OCI-LY1 (cell line): ENCODE data around the gene FCN3.

ENCODE experiments used
- H2AFZ ChIP-seq: fragments of 200-600 bp; sonication (generic), shearing (Covaris generic); 2 replicates; pipeline ENCODE4 v1.6.0; 2014; ENCODE audit warnings: antibody characterized with exemption, mild to moderate bottlenecking, low read length
- H3F3A ChIP-seq: fragments of 200-600 bp; sonication (generic), shearing (Covaris generic); 2 replicates; pipeline ENCODE4 v1.6.0; 2014; ENCODE audit warnings: mild to moderate bottlenecking, antibody characterized with exemption, low read length, moderate library complexity; ENCODE audit not compliant: insufficient read depth
- H3K27ac ChIP-seq: fragments of 200-600 bp; sonication (generic); 2 replicates; pipeline ENCODE4 v1.5.1; 2014; ENCODE audit warnings: low read length, mixed run types, mild to moderate bottlenecking, low read depth; ENCODE audit not compliant: poor library complexity, severe bottlenecking
- H3K27me3 ChIP-seq: fragments of 200-600 bp; sonication (generic); 2 replicates; pipeline ENCODE4 v1.6.0; 2014; ENCODE audit warnings: antibody characterized with exemption, mild to moderate bottlenecking, low read length, moderate library complexity; ENCODE audit not compliant: insufficient read depth
- H3K36me3 ChIP-seq: fragments of 200-600 bp; sonication (generic); 2 replicates; pipeline ENCODE4 v1.6.1; 2014; ENCODE audit warnings: mild to moderate bottlenecking, antibody characterized with exemption, low read length, moderate library complexity, mixed read lengths; ENCODE audit not compliant: insufficient read depth
- H3K4me1 ChIP-seq: fragments of 200-600 bp; sonication (generic); 2 replicates; pipeline ENCODE4 v1.5.1; 2014; ENCODE audit warnings: mild to moderate bottlenecking, low read length, moderate library complexity; ENCODE audit not compliant: insufficient read depth, severe bottlenecking
- H3K4me2 ChIP-seq: fragments of 200-600 bp; sonication (generic), shearing (Covaris generic); 2 replicates; pipeline ENCODE4 v1.6.1; 2014; ENCODE audit warnings: low read length
- H3K4me3 ChIP-seq: fragments of 200-600 bp; sonication (generic); 2 replicates; pipeline ENCODE4 v1.5.1; 2014; ENCODE audit warnings: low read length, low read depth, mild to moderate bottlenecking, mixed read lengths; ENCODE audit not compliant: poor library complexity, severe bottlenecking
- H3K79me2 ChIP-seq: fragments of 200-600 bp; shearing (Covaris generic); 2 replicates; pipeline ENCODE4 v1.6.1; 2016; ENCODE audit warnings: mixed run types, low read length, mixed read lengths; ENCODE audit not compliant: insufficient read depth
- H3K9ac ChIP-seq: fragments of 200-600 bp; sonication (generic), shearing (Covaris generic); 2 replicates; pipeline ENCODE4 v1.6.1; 2014; ENCODE audit warnings: mild to moderate bottlenecking, low read length, mixed read lengths
- H3K9me2 ChIP-seq: fragments of 200-600 bp; sonication (generic), shearing (Covaris generic); 2 replicates; pipeline ENCODE4 v1.6.1; 2014; ENCODE audit warnings: low read depth, mild to moderate bottlenecking, low read length, mixed read lengths
- H3K9me3 ChIP-seq: fragments of 200-600 bp; shearing (Covaris generic); 2 replicates; pipeline ENCODE4 v1.6.1; 2014; ENCODE audit warnings: low read length, mixed read lengths
- H4K20me1 ChIP-seq: fragments of 200-600 bp; sonication (generic), shearing (Covaris generic); 2 replicates; pipeline ENCODE4 v1.6.0; 2016; ENCODE audit warnings: mild to moderate bottlenecking, low read length; ENCODE audit not compliant: insufficient read depth
- CTCF ChIP-seq: fragments of 200-600 bp; sonication (generic), shearing (Covaris generic); IDR thresholded peaks from 2 replicates; pipeline ENCODE4 v1.5.1; 2017; ENCODE audit warnings: mild to moderate bottlenecking, antibody characterized with exemption, low read length, moderate library complexity, mixed read lengths
- EZH2 ChIP-seq: fragments of 200-600 bp; sonication (generic), shearing (Covaris generic); IDR thresholded peaks from 2 replicates; pipeline ENCODE4 v1.8.0; 2017; ENCODE audit warnings: borderline replicate concordance, mixed run types, mild to moderate bottlenecking, antibody characterized with exemption, low read length, moderate library complexity, mixed read lengths

The FCN3 gene

GRCh38 chr1:27405074-27405473 is 30.4 kb upstream of the FCN3 start:
- Histone ChIP-seq H3K4me2 (no peak overlapping the region), H3F3A (no peaks in the 10 kb centered on the region), H3K9ac (no peak overlapping the region; the same call in 1 of the 2 replicates), H3K27ac (peak overlapping the region; percentile 94), H3K79me2 (no peaks in the 10 kb centered on the region), H3K4me3 (no peak overlapping the region), H4K20me1 (no peaks in the 10 kb centered on the region), H3K9me3 (no peaks in the 10 kb centered on the region), H3K36me3 (peaks cover 48% of the 10 kb centered on the region), H3K9me2 (no peaks in the 10 kb centered on the region), H3K27me3 (no peaks in the 10 kb centered on the region), H3K4me1 (peaks cover 62% of the 10 kb centered on the region), H2AFZ (no peak overlapping the region)
- TF ChIP-seq EZH2 (no peak), CTCF (no peak)

GRCh38 chr1:27403931-27404330 is 29.3 kb upstream of the FCN3 start:
- H3K27me3 ChIP-seq: no peaks in the 10 kb centered on the region
- no peaks in the 10 kb centered on the region for H4K20me1 ChIP-seq
- H3K27ac ChIP-seq: peak overlapping the region; percentile 94
- no peak overlapping the region for H2AFZ ChIP-seq
- H3K9ac ChIP-seq: peak overlapping the region; percentile 52
- H3K4me2 ChIP-seq: peak overlapping the region; percentile 65
- H3K4me3 ChIP-seq: peak overlapping the region; percentile 28
- H3K9me2 ChIP-seq: no peaks in the 10 kb centered on the region
- H3K36me3 ChIP-seq: peaks cover 39% of the 10 kb centered on the region
- TF ChIP-seq EZH2 (no peak), CTCF (no peak)
- H3K4me1 ChIP-seq: peaks cover 62% of the 10 kb centered on the region
- no peaks in the 10 kb centered on the region for H3F3A ChIP-seq
- no peaks in the 10 kb centered on the region for H3K9me3 ChIP-seq
- H3K79me2 ChIP-seq: no peaks in the 10 kb centered on the region

GRCh38 chr1:27403065-27403726 is 28.6 kb upstream of the FCN3 start:
- H3K9me3 ChIP-seq: no peaks in the 10 kb centered on the region
- peaks cover 60% of the 10 kb centered on the region for H3K4me1 ChIP-seq
- no peaks in the 10 kb centered on the region for H4K20me1 ChIP-seq
- H3K36me3 ChIP-seq: peaks cover 32% of the 10 kb centered on the region
- H3K27ac ChIP-seq: peak overlapping the region; percentile 94
- H3K27me3 ChIP-seq: no peaks in the 10 kb centered on the region
- no peak overlapping the region for H2AFZ ChIP-seq
- no peaks in the 10 kb centered on the region for H3K9me2 ChIP-seq
- H3K4me2 ChIP-seq: peak overlapping the region; percentile 65
- no peaks in the 10 kb centered on the region for H3F3A ChIP-seq
- TF ChIP-seq CTCF (peak; percentile 66), EZH2 (no peak)
- no peaks in the 10 kb centered on the region for H3K79me2 ChIP-seq
- peak overlapping the region; percentile 52 for H3K9ac ChIP-seq
- peak overlapping the region; percentile 28 for H3K4me3 ChIP-seq
